ENCODE results near the gene SIX3. TPM values are rescaled to one million over a fixed set of nuclear protein-coding genes. Genes with fewer than 3 reads are reported as not detected.

SIX3 gene
- total and polyA plus RNA-seq, 8 donors, result 0.19 to 1.7 (median 0.31) TPM

- no peaks in the 10 kb centered on the region for H3K9me3 ChIP-seq
- no peak for ATAC-seq
- H3K4me1 ChIP-seq, result peaks cover 0 to 6% (median 0%) of the 10 kb centered on the region in 3 donors
- no peak overlapping the region for H3K27ac ChIP-seq
- no peak overlapping the region for H3K4me3 ChIP-seq
- H3K27me3 ChIP-seq, result peaks cover 0 to 35% (median 8%) of the 10 kb centered on the region in 4 donors
- WGBS, 2 donors, result 35 to 39% methylated on average over 9 of the region's 9 CpGs
- no peak for FAIRE-seq
- DNase-seq, result no peak
- H3K36me3 ChIP-seq, result no peaks in the 10 kb centered on the region
- TF ChIP-seq CTCF (IDR thresholded peaks at IDR 0.05), result no peak
- intact Hi-C loops (cut with DNase I), result no loop called here
Measured at GRCh38 chr2:44926957-44927356, 14.5 kb upstream of the SIX3 start.

GRCh38 chr2:44927985-44928482 lies 13.5 kb upstream of the SIX3 start:
- H3K4me1 ChIP-seq, result peaks cover 0 to 6% (median 0%) of the 10 kb centered on the region in 3 donors
- no peaks in the 10 kb centered on the region for H3K36me3 ChIP-seq
- 10 to 11% methylated on average over 36 of the region's 36 CpGs for WGBS, 2 donors
- peak overlapping the region in 2 of 4 donors; percentile 25 to 37 for H3K4me3 ChIP-seq
- no peak for ATAC-seq
- intact Hi-C loops (cut with DNase I), result no loop called here
- DNase-seq, result no peak
- FAIRE-seq, result no peak
- no peaks in the 10 kb centered on the region for H3K9me3 ChIP-seq
- no peak overlapping the region for H3K27ac ChIP-seq
- peaks cover 0 to 38% (median 11%) of the 10 kb centered on the region in 4 donors for H3K27me3 ChIP-seq
- TF ChIP-seq CTCF (IDR thresholded peaks at IDR 0.05), result no peak

- Histone ChIP-seq H3K4me1 (peaks cover 0 to 6% (median 0%) of the 10 kb centered on the region in 3 donors), H3K4me3 (peak overlapping the region in 3 of 4 donors; percentile 10 to 37 (median 25)), H3K27me3 (peaks cover 0 to 44% (median 15%) of the 10 kb centered on the region in 4 donors), H3K27ac (no peak overlapping the region), H3K9me3 (no peaks in the 10 kb centered on the region), H3K36me3 (no peaks in the 10 kb centered on the region)
- no peak for DNase-seq
- intact Hi-C loops (cut with DNase I), result no loop called here
- no peak for TF ChIP-seq CTCF (IDR thresholded peaks at IDR 0.05)
- no peak for FAIRE-seq
- peak; percentile 21 to 59 (median 52) for ATAC-seq
- 4% methylated on average over 43 to 62 of the region's 62 CpGs for WGBS, 2 donors
Measured at GRCh38 chr2:44928483-44929158, 12.9 kb upstream of the SIX3 start.

GRCh38 chr2:44929159-44929734 lies 12.3 kb upstream of the SIX3 start:
- peak overlapping the region in 2 of 4 donors; percentile 25 to 37 for H3K4me3 ChIP-seq
- FAIRE-seq (no peak), ATAC-seq (peak in 1 of 4 donors; percentile 25), DNase-seq (no peak)
- intact Hi-C loops (cut with DNase I), result no loop called here
- WGBS, 2 donors, result 8 to 11% methylated on average over 39 to 66 of the region's 66 CpGs
- H3K36me3 ChIP-seq, result no peaks in the 10 kb centered on the region
- no peak overlapping the region for H3K27ac ChIP-seq
- TF ChIP-seq CTCF (IDR thresholded peaks at IDR 0.05), result no peak
- peaks cover 0 to 6% (median 0%) of the 10 kb centered on the region in 3 donors for H3K4me1 ChIP-seq
- H3K9me3 ChIP-seq, result no peaks in the 10 kb centered on the region
- H3K27me3 ChIP-seq, result peaks cover 0 to 48% (median 15%) of the 10 kb centered on the region in 4 donors
